Effector CD8-positive, alpha-beta T cell (primary cell): ENCODE results near the gene TSHR.

Experiments
- DNase-seq: peaks from one replicate; lab custom pipeline; 2025; lab: John Stamatoyannopoulos, UW

The TSHR gene

GRCh38 chr14:81178063-81178462 lies 222.6 kb downstream of the TSHR start:
- DNase-seq = no peak

GRCh38 chr14:81179631-81180030 lies 224.2 kb downstream of the TSHR start:
- DNase-seq = no peak

- no peak for DNase-seq
Measured at GRCh38 chr14:81187832-81188522, 232.6 kb downstream of the TSHR start.

- DNase-seq = no peak
Measured at GRCh38 chr14:81192594-81192993, 237.2 kb downstream of the TSHR start.

GRCh38 chr14:81193924-81194633 lies 238.7 kb downstream of the TSHR start:
- DNase-seq = no peak
